IPS-18a (cell line): Measurements from ENCODE around the gene CHPF2.

Experiments
- H3K27ac ChIP-seq: one replicate; pipeline ENCODE4 v1.5.1; 2013; ENCODE audit warnings: low read length
- H3K27me3 ChIP-seq: one replicate; pipeline ENCODE4 v1.6.1; 2013; ENCODE audit warnings: mild to moderate bottlenecking, low read length; ENCODE audit not compliant: control insufficient read depth, insufficient read depth
- H3K36me3 ChIP-seq: one replicate; pipeline ENCODE4 v1.6.1; 2013; ENCODE audit warnings: low read depth, low read length; ENCODE audit not compliant: control insufficient read depth
- H3K4me1 ChIP-seq: one replicate; pipeline ENCODE4 v1.6.1; 2013; ENCODE audit warnings: low read depth, low read length; ENCODE audit not compliant: control insufficient read depth
- H3K4me3 ChIP-seq: one replicate; pipeline ENCODE4 v1.5.1; 2013; ENCODE audit warnings: low read length
- H3K9ac ChIP-seq: one replicate; pipeline ENCODE4 v1.6.1; 2013; ENCODE audit warnings: mild to moderate bottlenecking, low read length, moderate library complexity
- H3K9me3 ChIP-seq: one replicate; pipeline ENCODE4 v1.6.1; 2013; ENCODE audit warnings: low read depth, low read length; ENCODE audit not compliant: control insufficient read depth

The CHPF2 gene

DNA sequence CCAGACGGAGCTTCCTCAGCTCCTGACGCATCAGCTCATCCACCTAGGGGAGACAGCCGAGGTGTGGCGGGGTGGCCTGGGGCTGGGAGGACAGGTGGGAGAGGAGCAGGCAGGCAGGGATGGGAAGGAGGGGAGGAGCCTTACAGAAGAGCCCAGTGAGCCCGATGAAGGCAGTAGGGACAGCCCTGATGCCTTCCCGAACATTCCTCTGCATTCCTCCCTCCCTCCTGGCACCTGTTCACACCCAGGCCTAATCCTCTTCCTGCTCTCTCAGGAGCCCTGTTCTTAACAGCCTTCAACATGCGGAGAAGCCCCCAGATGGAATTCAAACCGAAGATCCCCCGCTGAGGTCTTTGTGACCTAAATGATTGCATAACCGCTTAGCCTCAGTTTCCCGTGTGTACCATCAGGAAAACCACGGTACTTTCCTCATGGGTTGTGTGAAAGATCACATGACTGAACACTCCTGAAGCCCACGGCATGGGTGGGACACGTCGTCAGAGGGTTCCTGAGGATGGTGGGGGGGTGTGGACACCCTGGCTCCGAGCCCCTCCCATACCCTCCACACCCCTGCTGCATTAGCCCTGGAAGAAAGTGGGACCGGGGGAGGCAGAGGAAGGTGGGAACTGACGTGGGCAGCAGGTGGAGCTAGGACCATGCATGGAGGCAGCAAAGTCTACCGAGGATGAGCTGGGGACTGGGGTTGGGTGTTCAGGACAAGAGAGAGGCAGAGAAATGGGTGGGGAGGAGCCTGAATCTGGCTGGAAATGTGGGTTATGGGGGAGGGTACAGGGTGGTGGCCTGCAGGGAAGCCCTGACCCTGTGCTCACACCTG, 36.5 kb upstream of the CHPF2 start:
- Histone ChIP-seq H3K27me3 (peaks cover 4% of the 10 kb centered on the region), H3K9ac (no peak overlapping the region), H3K4me3 (no peak overlapping the region), H3K4me1 (no peaks in the 10 kb centered on the region), H3K27ac (no peak overlapping the region), H3K9me3 (no peaks in the 10 kb centered on the region), H3K36me3 (no peaks in the 10 kb centered on the region)

DNA sequence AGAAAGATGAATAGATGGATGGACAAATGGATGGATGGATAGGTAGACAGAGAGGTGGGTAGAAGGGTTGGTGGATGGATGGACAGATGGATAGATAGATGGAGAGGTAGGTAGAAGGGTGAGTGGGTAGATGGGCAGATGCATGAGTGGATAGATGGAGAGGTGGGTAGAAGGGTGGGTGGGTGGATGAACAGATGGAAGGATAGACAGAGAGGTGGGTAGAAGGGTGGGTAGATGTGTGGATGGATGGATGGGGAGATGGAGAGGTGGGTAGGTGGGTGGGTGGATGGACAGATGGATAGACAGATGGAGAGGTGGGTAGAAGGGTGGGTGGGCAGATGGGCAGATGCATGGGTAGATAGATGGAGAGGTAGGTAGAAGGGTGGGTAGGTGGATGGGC, 34.4 kb upstream of the CHPF2 start:
- Histone ChIP-seq H3K4me1 (no peaks in the 10 kb centered on the region), H3K27me3 (peaks cover 4% of the 10 kb centered on the region), H3K27ac (no peak overlapping the region), H3K4me3 (no peak overlapping the region), H3K36me3 (no peaks in the 10 kb centered on the region), H3K9me3 (no peaks in the 10 kb centered on the region), H3K9ac (no peak overlapping the region)

DNA sequence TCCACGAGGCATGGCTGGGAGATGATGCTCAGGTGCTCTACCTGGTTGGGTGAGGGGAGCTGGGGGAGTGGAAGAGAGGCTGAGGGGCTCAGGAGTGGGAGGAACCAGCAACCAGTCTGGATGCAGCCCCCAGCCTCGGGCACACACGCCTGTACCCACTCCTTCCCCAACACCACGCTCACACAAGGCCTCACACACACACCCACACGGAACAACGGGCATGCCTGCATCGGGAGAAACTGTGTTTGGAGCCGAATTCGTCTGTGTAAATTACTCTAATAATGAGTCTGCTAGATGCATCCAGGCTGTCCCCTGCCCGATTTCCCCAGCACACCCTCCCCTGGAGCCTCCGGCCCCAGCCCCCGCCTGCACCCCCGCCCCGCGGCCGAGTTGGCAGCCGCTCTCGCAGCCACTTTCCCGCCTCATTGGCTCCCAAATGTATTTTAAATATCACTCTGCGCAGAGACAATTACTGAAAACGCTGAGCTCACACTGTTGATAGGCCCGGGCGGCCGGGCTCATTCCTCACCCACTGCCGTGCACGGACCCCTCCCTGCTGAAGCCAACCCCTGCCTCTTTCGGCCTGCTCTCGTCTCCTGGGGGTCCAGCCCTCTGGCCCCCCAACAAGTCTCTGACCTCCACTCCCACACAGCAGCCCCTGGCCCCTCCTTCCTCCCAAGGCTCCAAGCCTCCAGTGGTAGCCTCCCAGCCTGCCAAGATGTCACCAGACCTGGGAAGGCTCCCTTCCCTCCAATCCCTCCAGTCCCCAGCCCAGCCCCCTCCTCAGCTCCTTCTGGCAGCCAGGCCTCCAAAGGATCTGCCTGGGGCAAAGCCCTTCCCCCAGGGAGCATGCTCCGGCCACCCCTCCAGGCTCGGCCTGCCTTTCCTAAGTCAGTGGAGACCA, 33.1 kb upstream of the CHPF2 start:
- no peaks in the 10 kb centered on the region for H3K4me1 ChIP-seq
- no peak overlapping the region for H3K9ac ChIP-seq
- H3K36me3 ChIP-seq: no peaks in the 10 kb centered on the region
- H3K27me3 ChIP-seq: peaks cover 4% of the 10 kb centered on the region
- no peak overlapping the region for H3K4me3 ChIP-seq
- no peak overlapping the region for H3K27ac ChIP-seq
- H3K9me3 ChIP-seq: no peaks in the 10 kb centered on the region

DNA sequence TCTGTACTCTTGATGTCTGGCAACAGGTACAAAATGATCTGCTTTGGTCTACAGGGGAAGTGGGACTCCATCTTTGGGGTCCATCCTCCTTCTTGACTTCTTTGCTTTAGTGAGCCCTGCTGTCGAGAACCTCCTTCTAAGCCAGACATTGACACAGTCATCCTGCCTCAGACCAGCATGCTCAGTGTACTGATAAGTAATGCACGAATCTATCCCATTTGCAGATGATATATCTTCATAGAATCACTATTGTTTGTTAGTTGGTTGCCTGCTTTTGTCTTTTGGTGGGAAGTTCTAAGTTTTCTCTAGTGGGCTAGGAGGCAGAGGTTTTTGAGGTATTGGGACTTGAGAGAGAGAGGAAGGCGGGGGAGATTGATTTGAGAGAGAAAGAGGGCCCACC, 30.9 kb upstream of the CHPF2 start:
- H3K4me1 ChIP-seq: no peaks in the 10 kb centered on the region
- no peaks in the 10 kb centered on the region for H3K9me3 ChIP-seq
- no peaks in the 10 kb centered on the region for H3K27me3 ChIP-seq
- no peaks in the 10 kb centered on the region for H3K36me3 ChIP-seq
- no peak overlapping the region for H3K4me3 ChIP-seq
- H3K27ac ChIP-seq: no peak overlapping the region
- no peak overlapping the region for H3K9ac ChIP-seq

DNA sequence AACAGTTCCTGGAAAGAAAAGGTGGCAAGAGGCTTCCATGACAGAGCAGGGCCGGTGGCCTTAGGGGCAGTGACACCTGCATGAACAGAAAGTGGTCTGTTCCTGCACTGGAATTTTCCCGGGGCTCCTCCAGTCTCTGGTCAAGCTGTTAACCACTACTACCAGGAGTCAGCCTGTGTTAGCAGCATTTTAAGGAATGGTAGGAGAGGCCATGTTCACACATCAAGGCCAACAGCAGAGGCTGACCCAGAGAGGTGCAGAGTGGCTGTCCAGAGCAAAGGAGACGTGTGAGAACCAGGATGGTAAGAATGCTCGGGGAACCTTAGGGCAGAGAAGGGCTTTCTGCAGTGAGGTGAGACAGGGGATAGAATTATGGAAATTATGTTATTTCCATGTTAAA, 30.5 kb upstream of the CHPF2 start:
- H3K4me1 ChIP-seq: no peaks in the 10 kb centered on the region
- no peaks in the 10 kb centered on the region for H3K27me3 ChIP-seq

DNA sequence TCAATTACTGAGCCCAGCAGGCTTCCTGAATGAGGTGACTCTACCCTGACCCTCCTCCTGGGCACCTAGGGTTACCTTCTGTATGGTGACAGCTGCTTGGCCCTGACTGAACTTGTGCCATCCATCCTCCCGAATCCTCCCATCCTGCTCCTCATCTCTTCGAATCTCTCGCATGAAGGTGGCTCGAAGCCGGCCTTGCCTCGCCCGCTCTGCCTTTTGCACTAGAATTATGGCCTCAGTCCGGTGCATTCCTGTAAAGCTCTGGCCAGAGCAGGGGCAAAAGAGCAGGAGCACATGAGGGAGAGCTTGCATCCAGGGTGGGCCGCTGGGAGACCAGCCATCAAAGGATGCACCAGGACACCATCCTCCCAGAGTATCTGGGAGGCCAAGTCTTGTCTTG, 29.4 kb upstream of the CHPF2 start:
- no peaks in the 10 kb centered on the region for H3K36me3 ChIP-seq
- no peaks in the 10 kb centered on the region for H3K27me3 ChIP-seq
- H3K4me1 ChIP-seq: no peaks in the 10 kb centered on the region

More for the DNA sequence above, 30.5 kb upstream of the CHPF2 start:
- Histone ChIP-seq H3K36me3 (no peaks in the 10 kb centered on the region), H3K27ac (no peak overlapping the region), H3K4me3 (no peak overlapping the region), H3K9ac (no peak overlapping the region), H3K9me3 (no peaks in the 10 kb centered on the region)

DNA sequence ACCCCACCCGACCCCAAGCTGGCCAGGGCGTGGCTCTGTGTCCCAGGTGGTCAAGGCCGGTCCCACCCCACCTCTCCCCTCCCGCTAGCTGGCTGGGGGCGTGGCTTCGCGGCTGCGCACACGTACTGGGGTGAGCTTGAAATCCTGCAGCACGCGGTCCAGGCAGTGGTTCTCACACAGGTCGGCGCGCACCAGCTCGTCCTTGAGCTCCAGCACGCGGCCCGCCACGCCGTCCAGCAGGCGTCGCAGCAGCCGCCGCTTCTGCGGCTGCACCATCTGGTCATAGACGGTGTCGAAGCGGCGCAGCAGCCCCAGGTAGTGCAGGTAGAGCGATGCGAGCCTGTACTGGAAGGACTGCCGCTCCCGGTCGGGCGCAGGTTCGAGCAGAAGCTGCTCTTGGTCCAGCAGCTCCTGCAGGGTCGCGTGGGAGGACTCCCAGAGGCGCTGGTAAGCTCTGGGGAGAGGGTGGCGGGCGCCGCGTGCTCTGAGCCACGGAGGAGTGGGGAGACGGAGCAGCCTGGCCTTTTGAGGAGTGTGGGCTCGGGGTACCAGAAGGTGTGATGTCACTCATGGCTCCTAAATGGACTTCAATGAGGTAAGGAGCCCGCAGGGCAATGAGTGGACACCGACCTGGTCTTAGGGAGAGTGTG, 27.8 kb upstream of the CHPF2 start:
- Histone ChIP-seq H3K27me3 (no peaks in the 10 kb centered on the region), H3K27ac (no peak overlapping the region), H3K9me3 (no peaks in the 10 kb centered on the region), H3K4me3 (no peak overlapping the region), H3K4me1 (no peaks in the 10 kb centered on the region), H3K9ac (no peak overlapping the region), H3K36me3 (no peaks in the 10 kb centered on the region)

More for the DNA sequence above, 29.4 kb upstream of the CHPF2 start:
- Histone ChIP-seq H3K9me3 (no peaks in the 10 kb centered on the region), H3K27ac (no peak overlapping the region), H3K4me3 (no peak overlapping the region), H3K9ac (no peak overlapping the region)

DNA sequence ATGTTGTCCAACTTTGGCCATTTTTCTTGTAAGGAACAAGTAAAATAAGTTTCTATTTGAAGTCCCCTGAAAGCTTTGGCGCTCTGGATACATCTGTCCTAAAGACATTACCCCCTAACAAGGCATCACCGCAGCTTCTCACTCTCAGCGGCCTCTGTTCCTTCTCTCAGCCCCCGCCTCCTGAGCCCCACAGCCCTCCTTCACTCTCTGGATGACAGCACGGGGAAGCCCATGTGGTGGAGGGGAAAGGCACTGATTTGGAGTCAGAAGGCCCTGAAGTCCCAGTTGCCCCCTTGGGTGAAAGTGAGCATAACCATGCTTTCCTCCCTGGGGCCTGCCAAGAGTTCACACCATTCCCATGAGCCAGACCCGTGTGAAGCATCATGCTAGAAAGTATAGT, 26.6 kb upstream of the CHPF2 start:
- H3K36me3 ChIP-seq: no peaks in the 10 kb centered on the region
- H3K27me3 ChIP-seq: no peaks in the 10 kb centered on the region

DNA sequence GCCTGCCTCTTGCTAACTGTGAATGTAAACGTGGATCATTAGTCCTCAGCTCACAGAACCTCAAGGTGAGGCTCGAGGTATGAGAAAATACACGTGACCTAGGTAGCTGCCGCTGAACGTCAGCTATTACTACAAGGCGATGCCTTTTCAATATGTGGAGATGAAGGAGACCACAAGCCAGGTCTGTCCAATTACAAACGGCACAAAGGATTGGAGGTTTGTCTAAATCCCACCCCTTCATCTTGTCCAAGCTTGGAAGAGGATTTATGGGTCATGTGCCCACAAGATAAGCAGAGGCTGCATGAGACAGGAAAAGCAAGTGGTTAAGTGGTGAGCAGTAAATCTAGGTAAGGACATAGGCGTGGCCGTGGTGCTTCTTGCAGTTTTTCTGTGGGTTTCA, 25.4 kb upstream of the CHPF2 start:
- H3K9me3 ChIP-seq: no peaks in the 10 kb centered on the region
- no peak overlapping the region for H3K27ac ChIP-seq
- no peak overlapping the region for H3K4me3 ChIP-seq
- peaks cover 5% of the 10 kb centered on the region for H3K4me1 ChIP-seq
- no peaks in the 10 kb centered on the region for H3K36me3 ChIP-seq
- H3K27me3 ChIP-seq: no peaks in the 10 kb centered on the region
- no peak overlapping the region for H3K9ac ChIP-seq

More for the DNA sequence above, 26.6 kb upstream of the CHPF2 start:
- H3K4me3 ChIP-seq: no peak overlapping the region
- peaks cover 3% of the 10 kb centered on the region for H3K4me1 ChIP-seq
- no peaks in the 10 kb centered on the region for H3K9me3 ChIP-seq
- H3K27ac ChIP-seq: no peak overlapping the region
- H3K9ac ChIP-seq: no peak overlapping the region

DNA sequence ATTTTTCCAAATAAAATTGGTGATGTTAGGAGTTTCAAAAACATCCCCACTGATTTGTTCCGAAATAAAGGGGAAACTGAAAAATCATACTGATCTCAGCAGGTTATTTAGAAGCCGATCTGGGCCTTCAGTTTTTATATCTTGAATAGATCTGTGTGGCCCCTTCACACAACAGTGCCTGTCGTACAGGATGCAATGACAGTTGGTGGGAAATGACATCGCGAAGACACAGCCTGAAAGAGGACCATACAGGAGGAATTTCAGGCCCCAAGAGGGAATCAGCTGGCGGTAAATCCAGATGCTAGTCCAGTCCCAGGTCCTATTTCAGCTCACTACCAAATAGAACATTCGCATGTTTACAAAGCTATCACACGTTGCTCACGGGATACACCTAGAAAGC, 25.0 kb upstream of the CHPF2 start:
- H3K27ac ChIP-seq: no peak overlapping the region
- H3K9ac ChIP-seq: no peak overlapping the region
- H3K36me3 ChIP-seq: no peaks in the 10 kb centered on the region
- H3K27me3 ChIP-seq: no peaks in the 10 kb centered on the region
- H3K4me1 ChIP-seq: peaks cover 5% of the 10 kb centered on the region
- H3K4me3 ChIP-seq: no peak overlapping the region
- H3K9me3 ChIP-seq: no peaks in the 10 kb centered on the region

DNA sequence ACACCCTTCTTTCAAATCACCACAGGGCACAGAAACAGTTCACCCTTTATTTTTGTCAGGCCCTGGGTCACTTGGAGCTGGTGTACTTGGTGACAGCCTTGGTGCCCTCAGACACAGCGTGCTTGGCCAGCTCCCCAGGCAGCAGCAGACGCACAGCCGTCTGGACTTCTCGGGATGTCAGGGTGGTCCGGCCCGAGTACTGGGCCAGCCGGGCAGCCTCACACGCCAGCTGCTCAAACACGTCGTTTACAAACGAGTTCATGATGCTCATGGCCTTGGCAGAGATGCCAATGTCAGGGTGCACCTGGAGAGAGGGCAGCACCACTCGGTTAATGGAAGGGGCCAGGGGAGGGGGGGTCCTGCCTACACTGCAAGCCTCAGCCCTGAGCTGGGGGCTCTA, 24.5 kb upstream of the CHPF2 start:
- no peaks in the 10 kb centered on the region for H3K27me3 ChIP-seq

More for the DNA sequence above, 24.5 kb upstream of the CHPF2 start:
- H3K4me3 ChIP-seq: no peak overlapping the region
- no peak overlapping the region for H3K9ac ChIP-seq
- no peaks in the 10 kb centered on the region for H3K9me3 ChIP-seq
- no peak overlapping the region for H3K27ac ChIP-seq
- H3K4me1 ChIP-seq: peaks cover 5% of the 10 kb centered on the region
- H3K36me3 ChIP-seq: peaks cover 3% of the 10 kb centered on the region
